GM12892 (cell line): Measurements from ENCODE around the gene TYRO3.

ENCODE experiments used
- POLR2AphosphoS5 ChIP-seq: IDR thresholded peaks from 2 replicates; pipeline ENCODE4 v1.6.1; 2011; ENCODE audit warnings: low read depth, low read length, control low read depth
- TAF1 ChIP-seq: IDR thresholded peaks from 2 replicates; pipeline ENCODE4 v1.6.1; 2011; ENCODE audit warnings: low read depth, mild to moderate bottlenecking, control low read depth, low read length, borderline replicate concordance

- TF ChIP-seq POLR2AphosphoS5, result no peak
- TF ChIP-seq TAF1, result no peak
Observed at GRCh38 chr15:41520636-41521035, 38.4 kb upstream of the TYRO3 start.
